ENCODE results near the gene PEX10.

DNA sequence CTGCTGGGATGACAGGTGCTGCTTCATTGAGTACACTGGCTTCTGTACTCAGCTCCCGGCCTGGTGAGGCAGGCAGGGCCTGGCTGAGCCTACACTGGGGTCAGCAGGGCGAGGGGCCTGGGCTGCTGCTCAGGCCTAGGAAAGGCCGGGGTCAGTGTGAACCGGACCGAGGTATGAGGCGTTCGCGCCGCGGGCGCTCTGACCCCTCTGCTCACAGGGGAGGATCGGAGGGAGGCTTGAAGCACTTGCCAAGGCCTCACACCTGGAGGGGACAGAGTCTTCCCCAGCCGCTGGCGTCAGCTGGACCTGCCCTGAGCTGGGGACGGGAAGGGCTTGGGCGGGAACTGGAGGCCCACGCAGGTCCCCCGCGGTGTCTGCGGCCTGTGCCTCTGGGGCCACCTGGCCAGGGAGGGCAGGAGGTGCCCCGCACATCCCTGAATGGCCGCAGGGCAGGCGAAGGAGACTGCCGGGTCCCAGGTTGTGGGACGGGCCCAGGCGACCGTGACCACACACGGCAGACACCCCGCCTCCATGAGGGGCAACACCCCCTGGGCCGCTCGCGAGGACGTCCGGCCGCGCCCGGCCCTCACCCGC lies 466 bp downstream of the PEX10 start:
- TF ChIP-seq, protein P1, sequence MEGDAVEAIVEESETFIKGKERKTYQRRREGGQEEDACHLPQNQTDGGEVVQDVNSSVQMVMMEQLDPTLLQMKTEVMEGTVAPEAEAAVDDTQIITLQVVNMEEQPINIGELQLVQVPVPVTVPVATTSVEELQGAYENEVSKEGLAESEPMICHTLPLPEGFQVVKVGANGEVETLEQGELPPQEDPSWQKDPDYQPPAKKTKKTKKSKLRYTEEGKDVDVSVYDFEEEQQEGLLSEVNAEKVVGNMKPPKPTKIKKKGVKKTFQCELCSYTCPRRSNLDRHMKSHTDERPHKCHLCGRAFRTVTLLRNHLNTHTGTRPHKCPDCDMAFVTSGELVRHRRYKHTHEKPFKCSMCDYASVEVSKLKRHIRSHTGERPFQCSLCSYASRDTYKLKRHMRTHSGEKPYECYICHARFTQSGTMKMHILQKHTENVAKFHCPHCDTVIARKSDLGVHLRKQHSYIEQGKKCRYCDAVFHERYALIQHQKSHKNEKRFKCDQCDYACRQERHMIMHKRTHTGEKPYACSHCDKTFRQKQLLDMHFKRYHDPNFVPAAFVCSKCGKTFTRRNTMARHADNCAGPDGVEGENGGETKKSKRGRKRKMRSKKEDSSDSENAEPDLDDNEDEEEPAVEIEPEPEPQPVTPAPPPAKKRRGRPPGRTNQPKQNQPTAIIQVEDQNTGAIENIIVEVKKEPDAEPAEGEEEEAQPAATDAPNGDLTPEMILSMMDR (IDR thresholded peaks at IDR 0.05), result no peak
- no peak for TF ChIP-seq EP300 (IDR thresholded peaks at IDR 0.05)
